ENCODE data around the gene PAX7. TPM values are rescaled to one million over a fixed set of nuclear protein-coding genes. Genes with fewer than 3 reads are reported as not detected.

The PAX7 gene
- total RNA-seq, 1 donor from 2014 or later, result not detected

GRCh38 chr1:18652791-18653190 is 22.1 kb downstream of the PAX7 start:
- no peak for ATAC-seq
- DNase-seq (ENCODE audit: missing footprints), result no peak
- intact Hi-C loops (cut with DNase I), result no loop called here

DNA sequence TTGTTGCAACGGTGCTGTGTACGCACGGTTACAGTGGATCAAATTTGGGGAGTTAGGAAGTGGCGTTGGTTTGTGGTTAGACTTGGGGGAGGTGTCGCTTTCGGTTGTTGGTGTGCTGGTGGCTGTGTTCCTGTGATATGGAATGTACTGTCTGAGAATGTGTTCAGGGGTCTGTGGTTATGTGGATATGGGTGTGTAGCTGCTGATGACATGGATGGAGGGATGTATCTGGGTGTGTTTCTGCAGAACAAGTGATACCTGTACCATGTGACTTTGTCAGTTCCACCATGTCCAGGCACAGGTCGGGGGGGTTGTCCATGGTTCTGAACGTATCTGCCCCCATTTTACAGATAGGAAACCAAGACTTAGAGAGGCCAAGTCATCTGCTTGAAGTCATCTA is 22.7 kb downstream of the PAX7 start:
- ATAC-seq (no peak), DNase-seq (ENCODE audit: missing footprints) (no peak)
- intact Hi-C loops (cut with DNase I), result no loop called here

DNA sequence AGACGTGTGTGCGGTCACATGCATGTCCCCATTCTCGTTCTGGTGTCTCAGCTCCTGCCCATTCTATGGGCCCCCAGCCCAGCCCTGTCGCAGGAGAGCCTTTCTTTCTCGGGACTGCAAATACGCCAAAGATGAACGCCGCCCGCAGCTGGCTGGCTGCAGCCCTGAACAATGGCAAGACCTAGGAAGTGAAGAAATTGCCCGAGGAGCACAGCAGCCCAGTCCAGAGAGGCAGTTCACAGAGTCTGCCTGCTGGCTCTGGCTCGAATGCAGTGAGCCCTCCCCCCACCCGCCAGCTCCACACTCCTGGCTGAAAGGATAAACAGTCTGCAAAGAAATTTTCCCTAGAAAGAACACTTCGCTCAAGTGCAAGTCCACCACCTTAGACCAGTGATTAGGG is 23.3 kb downstream of the PAX7 start:
- intact Hi-C loops (cut with DNase I), result no loop called here
- no peak for DNase-seq (ENCODE audit: missing footprints)
- ATAC-seq, result no peak

GRCh38 chr1:18654599-18654998 is 24.0 kb downstream of the PAX7 start:
- DNase-seq (ENCODE audit: missing footprints), result no peak
- ATAC-seq, result no peak
- intact Hi-C loops (cut with DNase I), result no loop called here

- intact Hi-C loops (cut with DNase I), result no loop called here
- DNase-seq (ENCODE audit: missing footprints) (no peak), ATAC-seq (no peak)
These were observed 27.0 kb downstream of the PAX7 start for GRCh38 chr1:18657506-18658201.

DNA sequence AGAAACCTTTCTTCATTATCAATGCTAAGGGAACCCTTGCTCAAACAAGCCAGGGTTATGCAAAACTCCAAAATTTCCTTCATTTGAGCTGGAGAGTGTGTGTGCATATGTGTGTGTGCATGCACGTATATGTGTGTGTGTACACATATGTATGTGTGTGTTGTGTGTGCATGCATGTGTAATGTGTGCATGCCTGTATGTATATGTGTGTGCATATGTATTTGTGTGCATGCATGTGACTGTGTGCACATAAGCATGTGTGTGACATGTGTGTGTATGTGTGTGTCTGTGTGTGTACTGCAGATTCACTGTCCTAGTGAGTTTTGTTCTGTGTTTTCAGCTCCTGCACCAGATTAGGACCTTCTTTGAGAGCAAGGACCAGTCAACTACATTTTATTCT is 28.2 kb downstream of the PAX7 start:
- DNase-seq (ENCODE audit: missing footprints) (no peak), ATAC-seq (no peak)
- intact Hi-C loops (cut with DNase I), result no loop called here

- intact Hi-C loops (cut with DNase I), result no loop called here
- DNase-seq (ENCODE audit: missing footprints) (no peak), ATAC-seq (no peak)
These were observed 31.0 kb downstream of the PAX7 start for GRCh38 chr1:18661404-18662285.

GRCh38 chr1:18662286-18662639 is 31.6 kb downstream of the PAX7 start:
- intact Hi-C loops (cut with DNase I), result no loop called here
- DNase-seq (ENCODE audit: missing footprints), result no peak
- ATAC-seq, result no peak

GRCh38 chr1:18666317-18666920 is 35.8 kb downstream of the PAX7 start:
- DNase-seq (ENCODE audit: missing footprints) (no peak), ATAC-seq (no peak)
- intact Hi-C loops (cut with DNase I), result no loop called here

- intact Hi-C loops (cut with DNase I), result no loop called here
- no peak for ATAC-seq
- no peak for DNase-seq (ENCODE audit: missing footprints)
These were observed 36.7 kb downstream of the PAX7 start for GRCh38 chr1:18667333-18667732.

DNA sequence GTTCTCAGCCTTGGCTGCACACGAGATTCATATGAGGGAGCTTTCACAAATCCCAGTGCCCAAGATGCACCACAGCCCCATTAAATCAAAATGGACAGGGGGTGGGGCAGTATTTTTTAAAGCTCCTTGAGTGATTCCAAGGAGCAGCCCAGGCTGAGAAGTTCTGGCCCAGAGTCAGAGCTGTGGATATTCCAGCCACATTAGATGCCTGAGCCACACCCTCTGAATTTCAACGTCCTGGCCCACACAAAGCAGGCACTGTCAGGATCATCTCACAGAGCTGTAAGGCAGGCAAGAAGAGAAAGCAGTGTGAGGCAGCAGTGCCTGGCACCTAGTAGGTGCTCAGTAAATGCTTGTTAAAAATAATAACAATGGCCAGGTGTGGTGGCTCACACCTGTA is 37.4 kb downstream of the PAX7 start:
- intact Hi-C loops (cut with DNase I), result no loop called here
- ATAC-seq (no peak), DNase-seq (ENCODE audit: missing footprints) (no peak)

DNA sequence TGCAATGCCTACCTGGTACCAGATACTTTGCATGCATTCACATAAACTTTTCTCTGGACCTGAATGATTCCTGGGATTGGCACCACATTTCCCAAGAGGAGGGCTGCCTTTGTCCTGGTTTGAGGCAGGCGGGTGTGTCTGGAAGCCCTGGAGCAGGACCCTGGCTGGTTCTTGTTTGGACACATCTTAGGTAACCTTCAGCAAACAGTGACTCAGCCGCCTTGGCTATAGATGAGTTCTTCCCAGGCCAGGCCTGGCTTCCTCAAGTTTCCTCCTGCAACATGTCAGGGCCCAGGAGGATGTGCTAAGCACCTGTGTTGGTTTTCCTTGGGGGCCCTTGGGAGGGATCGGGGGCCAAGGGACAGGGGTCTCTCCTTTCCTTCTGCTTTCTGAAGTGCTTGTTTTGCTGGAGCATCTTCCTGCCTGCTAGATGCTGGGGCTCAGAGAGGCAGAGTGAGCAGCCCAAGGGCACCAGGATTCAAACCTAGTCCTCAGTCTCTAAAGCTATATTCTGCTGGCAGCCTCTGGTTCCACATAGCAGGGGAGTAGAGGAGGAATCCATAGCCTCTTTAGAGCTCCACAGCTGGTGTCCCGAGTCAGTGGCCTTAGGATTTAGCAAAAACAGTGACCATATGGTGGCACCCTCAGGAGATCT is 38.2 kb downstream of the PAX7 start:
- DNase-seq (ENCODE audit: missing footprints), result no peak
- intact Hi-C loops (cut with DNase I), result no loop called here
- no peak for ATAC-seq

DNA sequence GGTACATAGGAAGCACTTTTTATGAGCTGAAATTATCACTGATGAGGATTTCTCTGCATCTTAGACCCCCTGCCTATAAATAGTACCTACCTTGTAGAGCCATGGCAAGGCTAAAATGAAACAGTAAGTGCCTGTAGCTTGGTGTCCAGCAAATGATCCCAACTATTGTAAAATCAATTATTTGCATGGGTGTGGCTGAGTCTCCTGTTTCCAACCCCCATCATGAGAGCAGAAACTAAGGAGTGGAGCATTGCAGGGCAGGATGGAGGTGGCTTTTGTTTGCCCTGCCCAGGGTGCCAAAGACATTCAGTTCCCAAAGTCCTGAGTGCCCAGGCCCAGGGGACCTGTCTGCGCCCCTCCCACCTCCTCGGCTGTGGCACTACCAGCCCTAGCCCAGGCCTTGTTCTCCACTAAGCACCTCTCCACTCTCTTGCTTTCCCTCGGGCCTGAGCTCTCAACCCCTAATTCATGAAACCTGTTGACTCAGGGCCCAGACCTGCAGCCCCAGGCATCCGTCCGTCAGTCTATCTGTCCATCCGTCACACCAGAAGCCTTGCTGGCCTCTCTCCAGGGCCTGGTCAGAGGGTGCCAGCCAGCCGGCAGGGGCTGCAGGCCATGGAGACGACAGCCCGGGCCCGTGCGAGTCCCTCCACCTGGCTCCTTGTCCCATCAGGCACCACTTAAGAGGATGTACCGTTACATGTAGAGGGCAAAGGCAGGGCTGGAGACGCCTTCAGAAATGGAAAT is 39.6 kb downstream of the PAX7 start:
- intact Hi-C loops (cut with DNase I), result no loop called here
- ATAC-seq (no peak), DNase-seq (ENCODE audit: missing footprints) (no peak)

GRCh38 chr1:18670868-18671225 is 40.2 kb downstream of the PAX7 start:
- intact Hi-C loops (cut with DNase I), result no loop called here
- DNase-seq (ENCODE audit: missing footprints) (no peak), ATAC-seq (no peak)

- intact Hi-C loops (cut with DNase I), result no loop called here
These were observed 43.3 kb downstream of the PAX7 start for GRCh38 chr1:18673976-18674375.

GRCh38 chr1:18676332-18676781 is 45.7 kb downstream of the PAX7 start:
- ATAC-seq (no peak), DNase-seq (ENCODE audit: missing footprints) (no peak)
- intact Hi-C loops (cut with DNase I), result no loop called here

More at GRCh38 chr1:18673976-18674375, 43.3 kb downstream of the PAX7 start:
- no peak for DNase-seq (ENCODE audit: missing footprints)
- no peak for ATAC-seq

DNA sequence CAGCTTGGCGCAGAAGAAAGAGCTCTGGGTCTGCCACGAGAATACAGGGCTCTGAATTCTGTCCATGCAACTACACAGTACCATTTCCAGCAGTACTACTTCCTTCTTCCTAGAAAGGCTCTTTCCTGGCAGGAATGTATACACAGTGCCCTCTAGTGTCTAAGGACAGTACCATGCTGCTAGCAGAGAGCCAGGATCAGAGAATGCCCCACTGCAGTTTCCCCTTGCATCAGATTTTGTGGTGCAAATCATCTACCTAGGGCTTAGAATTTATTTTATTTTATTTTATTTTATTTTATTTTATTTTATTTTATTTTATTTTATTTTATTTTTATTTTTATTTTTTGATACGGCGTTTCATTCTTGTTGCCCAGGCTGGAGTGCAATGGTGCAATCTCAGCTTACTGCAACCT is 50.8 kb downstream of the PAX7 start:
- intact Hi-C loops (cut with DNase I), result no loop called here
- no peak for DNase-seq (ENCODE audit: missing footprints)
- no peak for ATAC-seq

GRCh38 chr1:18682375-18682774 is 51.7 kb downstream of the PAX7 start:
- no peak for DNase-seq (ENCODE audit: missing footprints)
- no peak for ATAC-seq
- intact Hi-C loops (cut with DNase I), result no loop called here

DNA sequence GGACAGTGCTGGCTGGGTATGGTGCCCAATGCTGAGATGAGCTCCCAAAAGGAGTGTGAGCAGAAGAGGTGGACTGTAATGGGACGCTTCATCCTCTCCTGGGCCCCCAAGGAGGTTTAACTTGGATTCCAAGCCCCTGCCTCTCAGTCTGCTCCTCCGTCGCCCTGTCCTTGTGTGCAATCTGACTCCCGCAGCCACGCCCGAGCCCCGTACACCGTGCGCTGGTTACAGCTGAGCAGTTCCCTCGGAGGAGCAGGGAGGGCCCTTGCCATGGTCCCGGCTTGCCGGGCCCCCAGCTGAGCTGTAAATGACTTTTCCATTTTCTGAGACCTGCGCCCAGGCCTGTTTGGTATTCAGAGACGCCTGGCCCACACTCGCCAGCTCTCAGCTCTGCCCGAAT is 53.7 kb downstream of the PAX7 start:
- no peak for ATAC-seq
- DNase-seq (ENCODE audit: missing footprints), result no peak
- intact Hi-C loops (cut with DNase I), result no loop called here

Measured in Right ventricle myocardium inferior (tissue), 1 donor.